ENCODE measurements around the gene FBLN1. TPM values are rescaled to one million over a fixed set of nuclear protein-coding genes. Genes with fewer than 3 reads are reported as not detected.
"Not testable (repeated sequence)": the region's sequence is repeated elsewhere in the genome, so short reads cannot be mapped to it uniquely, and the experiment has no call there.

FBLN1 gene
- total and polyA plus RNA-seq, 2 experiments from 2014 or later = 137 to 304 TPM

DNA sequence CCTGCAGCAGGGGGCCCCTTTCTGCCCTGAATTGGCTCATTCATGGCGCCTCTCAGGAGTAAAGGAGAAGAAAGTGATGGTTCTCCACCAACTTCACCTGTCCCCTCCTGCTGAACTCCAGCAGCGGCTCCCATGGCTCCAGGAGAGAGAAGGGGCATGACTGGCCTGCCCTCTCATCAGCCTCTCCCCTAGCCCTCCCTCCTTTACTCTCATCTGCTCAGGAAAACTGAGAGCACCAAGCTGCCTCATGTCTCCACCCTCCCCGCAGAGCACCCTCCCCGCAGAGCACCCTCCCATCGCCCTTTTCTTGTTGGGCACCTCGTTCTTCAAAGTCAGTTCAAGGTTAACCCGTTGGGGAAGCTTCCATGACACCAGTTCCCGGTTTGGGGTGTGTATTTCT lies 86.9 kb downstream of the FBLN1 start:
- Histone ChIP-seq H2AFZ (no peak overlapping the region), H3K4me1 (ENCODE audit: insufficient read depth) (no peaks in the 10 kb centered on the region), H3K9me3 (ENCODE audit: low read depth) (no peaks in the 10 kb centered on the region), H4K20me1 (ENCODE audit: insufficient read depth) (no peaks in the 10 kb centered on the region), H3K4me2 (ENCODE audit: unreplicated experiment) (no peak overlapping the region), H3K79me2 (ENCODE audit: insufficient read depth) (no peaks in the 10 kb centered on the region), H3K9me2 (ENCODE audit: insufficient read depth) (no peaks in the 10 kb centered on the region), H3K9ac (no peak overlapping the region), H3K27me3 (replicated peaks; ENCODE audit: insufficient read depth) (no peaks in the 10 kb centered on the region), H3K4me3 (no peak overlapping the region), H3K27ac (no peak overlapping the region), H3K36me3 (ENCODE audit: low read depth) (no peaks in the 10 kb centered on the region), H3F3A (ENCODE audit: insufficient read depth) (no peaks in the 10 kb centered on the region)
- TF ChIP-seq EZH2phosphoT487 (IDR thresholded peaks at IDR 0.05; ENCODE audit: insufficient read depth, low read depth) (no peak), EZH2 (IDR thresholded peaks at IDR 0.05; ENCODE audit: insufficient read depth, poor library complexity, severe bottlenecking) (no peak)
- in situ Hi-C loops (cut with MboI) = loop anchor here (10.0 kb wide), 1 partner anchor 375 kb away; no protein-coding TSS in a partner anchor
- no peak for DNase-seq
- 83 to 89% methylated on average over 8 of the region's 8 CpGs for WGBS, 2 experiments (ENCODE audit: low coverage in 1 of 2, low lambda C conversion rate in 2 of 2, missing lambda C conversion rate in 2 of 2)

DNA sequence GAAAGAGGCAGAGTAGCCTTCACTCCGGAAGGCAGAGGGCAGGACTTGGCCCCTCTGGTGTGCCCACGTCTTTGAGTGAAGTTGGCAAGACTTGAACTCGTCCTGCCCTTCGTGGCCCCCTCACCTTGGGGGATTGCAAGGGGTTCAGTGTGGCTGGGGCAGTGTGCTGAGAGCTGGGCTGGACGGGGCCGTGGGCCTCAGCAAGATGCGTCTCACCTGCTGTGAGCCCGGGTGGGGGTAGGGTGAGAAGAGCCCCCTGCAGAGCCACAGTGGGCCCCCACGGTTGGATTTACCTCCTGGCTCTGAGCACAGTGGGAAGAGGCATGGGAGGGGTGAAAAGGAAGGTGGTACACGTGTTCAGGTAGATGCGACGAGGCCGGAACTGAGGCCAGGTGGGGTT lies 87.6 kb downstream of the FBLN1 start:
- in situ Hi-C loops (cut with MboI) = no loop called here
- 88 to 92% methylated on average over 13 of the region's 13 CpGs for WGBS, 2 experiments (ENCODE audit: low coverage in 1 of 2, low lambda C conversion rate in 2 of 2, missing lambda C conversion rate in 2 of 2)

DNA sequence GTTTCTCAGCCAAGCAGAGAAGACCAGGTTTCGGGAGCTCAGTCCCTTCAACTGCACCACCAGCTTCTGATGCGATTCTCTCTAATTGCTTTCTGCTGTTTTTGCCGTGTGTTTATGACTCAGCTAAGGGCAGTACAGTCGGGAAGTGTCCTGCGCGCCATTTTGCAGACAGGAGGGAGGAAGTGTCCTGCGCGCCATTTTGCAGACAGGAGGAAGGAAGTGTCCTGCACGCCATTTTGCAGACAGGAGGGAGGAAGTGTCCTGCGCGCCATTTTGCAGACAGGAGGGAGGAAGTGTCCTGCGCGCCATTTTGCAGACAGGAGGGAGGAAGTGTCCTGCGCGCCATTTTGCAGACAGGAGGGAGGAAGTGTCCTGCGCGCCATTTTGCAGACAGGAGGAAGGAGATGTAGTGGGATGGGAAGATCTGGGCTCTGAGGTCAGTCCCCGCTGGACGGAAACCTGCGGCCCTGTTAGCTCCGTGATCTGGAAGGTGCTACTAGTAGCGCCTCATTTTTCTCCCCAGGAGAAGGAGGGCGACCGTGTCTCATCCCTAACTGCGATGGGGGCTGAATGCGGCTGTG lies 89.0 kb downstream of the FBLN1 start:
- H3K9me2 ChIP-seq (ENCODE audit: insufficient read depth); H4K20me1 ChIP-seq (ENCODE audit: insufficient read depth); H3K4me2 ChIP-seq (ENCODE audit: unreplicated experiment); DNase-seq; H3K4me1 ChIP-seq (ENCODE audit: insufficient read depth); H3K9ac ChIP-seq; H2AFZ ChIP-seq; H3K36me3 ChIP-seq (ENCODE audit: low read depth); H3K4me3 ChIP-seq; H3K27me3 ChIP-seq (replicated peaks; ENCODE audit: insufficient read depth); H3F3A ChIP-seq (ENCODE audit: insufficient read depth); H3K27ac ChIP-seq; in situ Hi-C loops (cut with MboI); H3K9me3 ChIP-seq (ENCODE audit: low read depth); H3K79me2 ChIP-seq (ENCODE audit: insufficient read depth): not testable (repeated sequence)
- WGBS, 2 experiments (ENCODE audit: low coverage in 1 of 2, low lambda C conversion rate in 2 of 2, missing lambda C conversion rate in 2 of 2) = 93 to 94% methylated on average over 19 to 26 of the region's 26 CpGs

More for the DNA sequence above, 87.6 kb downstream of the FBLN1 start:
- H3K27me3 ChIP-seq (replicated peaks; ENCODE audit: insufficient read depth) = no peaks in the 10 kb centered on the region
- H4K20me1 ChIP-seq (ENCODE audit: insufficient read depth) = no peaks in the 10 kb centered on the region
- H3K4me2 ChIP-seq (ENCODE audit: unreplicated experiment) = no peak overlapping the region
- no peaks in the 10 kb centered on the region for H3K4me1 ChIP-seq (ENCODE audit: insufficient read depth)
- H3K9ac ChIP-seq = no peak overlapping the region
- TF ChIP-seq EZH2 (IDR thresholded peaks at IDR 0.05; ENCODE audit: insufficient read depth, poor library complexity, severe bottlenecking) (no peak), EZH2phosphoT487 (IDR thresholded peaks at IDR 0.05; ENCODE audit: insufficient read depth, low read depth) (no peak)
- no peaks in the 10 kb centered on the region for H3K9me3 ChIP-seq (ENCODE audit: low read depth)
- no peak overlapping the region for H3K4me3 ChIP-seq
- no peaks in the 10 kb centered on the region for H3K36me3 ChIP-seq (ENCODE audit: low read depth)
- H3F3A ChIP-seq (ENCODE audit: insufficient read depth) = no peaks in the 10 kb centered on the region
- no peak overlapping the region for H3K27ac ChIP-seq
- H3K79me2 ChIP-seq (ENCODE audit: insufficient read depth) = no peaks in the 10 kb centered on the region
- no peak overlapping the region for H2AFZ ChIP-seq
- H3K9me2 ChIP-seq (ENCODE audit: insufficient read depth) = no peaks in the 10 kb centered on the region
- DNase-seq = no peak

- TF ChIP-seq EZH2phosphoT487 (IDR thresholded peaks at IDR 0.05; ENCODE audit: insufficient read depth, low read depth) (no peak), EZH2 (IDR thresholded peaks at IDR 0.05; ENCODE audit: insufficient read depth, poor library complexity, severe bottlenecking) (no peak)
- no peak for DNase-seq
- no peaks in the 10 kb centered on the region for H3F3A ChIP-seq (ENCODE audit: insufficient read depth)
- no peak overlapping the region for H3K4me3 ChIP-seq
- H3K4me1 ChIP-seq (ENCODE audit: insufficient read depth) = no peaks in the 10 kb centered on the region
- no peaks in the 10 kb centered on the region for H3K79me2 ChIP-seq (ENCODE audit: insufficient read depth)
- H3K9me2 ChIP-seq (ENCODE audit: insufficient read depth) = no peaks in the 10 kb centered on the region
- in situ Hi-C loops (cut with MboI) = no loop called here
- no peaks in the 10 kb centered on the region for H3K27me3 ChIP-seq (replicated peaks; ENCODE audit: insufficient read depth)
- no peak overlapping the region for H2AFZ ChIP-seq
- H3K9me3 ChIP-seq (ENCODE audit: low read depth) = no peaks in the 10 kb centered on the region
- H3K27ac ChIP-seq = no peak overlapping the region
- H4K20me1 ChIP-seq (ENCODE audit: insufficient read depth) = no peaks in the 10 kb centered on the region
- H3K4me2 ChIP-seq (ENCODE audit: unreplicated experiment) = no peak overlapping the region
- H3K9ac ChIP-seq = no peak overlapping the region
- WGBS, 2 experiments (ENCODE audit: low coverage in 1 of 2, low lambda C conversion rate in 2 of 2, missing lambda C conversion rate in 2 of 2) = 84 to 87% methylated on average over 8 of the region's 8 CpGs
- H3K36me3 ChIP-seq (ENCODE audit: low read depth) = no peaks in the 10 kb centered on the region
These were observed 91.6 kb downstream of the FBLN1 start for GRCh38 chr22:45594123-45594941.

All from GM23248 (cell line).